Measurements from ENCODE around the gene SHISAL1. TPM values are rescaled to one million over a fixed set of nuclear protein-coding genes. Genes with fewer than 3 reads are reported as not detected.

The SHISAL1 gene
- total and polyA plus RNA-seq, 10 of the 15 experiments (the other 5 are each of a cell fraction or from before 2014, with no cell fraction given), result not detected

DNA sequence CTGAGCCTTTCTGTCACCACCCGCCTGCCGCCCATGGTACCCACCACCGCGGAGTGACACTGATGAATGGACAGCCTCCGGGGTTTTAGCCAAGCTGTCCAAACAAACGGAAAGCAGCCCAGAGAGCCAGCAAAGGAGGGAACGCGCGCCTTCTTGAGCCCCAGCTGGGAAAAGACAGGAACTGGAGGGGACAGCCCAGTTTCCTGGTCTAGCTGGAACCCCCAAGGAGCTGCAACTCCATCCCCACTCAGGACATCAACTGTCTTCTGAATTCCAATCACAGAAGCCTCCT lies 33.7 kb downstream of the SHISAL1 start (continued):
- TF ChIP-seq BMI1 (IDR thresholded peaks at IDR 0.05; ENCODE audit: borderline replicate concordance) (no peak), POU2F2 (IDR thresholded peaks at IDR 0.05; ENCODE audit: borderline replicate concordance, low read depth, low read length) (no peak), SMAD1 (IDR thresholded peaks at IDR 0.05; ENCODE audit: low read depth, partially characterized antibody) (no peak), EED (IDR thresholded peaks at IDR 0.05; ENCODE audit: low read depth) (no peak), SIX5 (IDR thresholded peaks at IDR 0.05; ENCODE audit: low read depth, low read length, severe bottlenecking) (no peak), MTA3 (IDR thresholded peaks at IDR 0.05; ENCODE audit: borderline replicate concordance, low read length) (no peak), ATF7 (IDR thresholded peaks at IDR 0.05; ENCODE audit: low read depth) (no peak), EP300 (IDR thresholded peaks at IDR 0.05; ENCODE audit: borderline replicate concordance in 1 of 2, control insufficient read depth in 1 of 2, low read depth in 2 of 2, low read length in 2 of 2) (no peak)
- TF ChIP-seq, protein P1, sequence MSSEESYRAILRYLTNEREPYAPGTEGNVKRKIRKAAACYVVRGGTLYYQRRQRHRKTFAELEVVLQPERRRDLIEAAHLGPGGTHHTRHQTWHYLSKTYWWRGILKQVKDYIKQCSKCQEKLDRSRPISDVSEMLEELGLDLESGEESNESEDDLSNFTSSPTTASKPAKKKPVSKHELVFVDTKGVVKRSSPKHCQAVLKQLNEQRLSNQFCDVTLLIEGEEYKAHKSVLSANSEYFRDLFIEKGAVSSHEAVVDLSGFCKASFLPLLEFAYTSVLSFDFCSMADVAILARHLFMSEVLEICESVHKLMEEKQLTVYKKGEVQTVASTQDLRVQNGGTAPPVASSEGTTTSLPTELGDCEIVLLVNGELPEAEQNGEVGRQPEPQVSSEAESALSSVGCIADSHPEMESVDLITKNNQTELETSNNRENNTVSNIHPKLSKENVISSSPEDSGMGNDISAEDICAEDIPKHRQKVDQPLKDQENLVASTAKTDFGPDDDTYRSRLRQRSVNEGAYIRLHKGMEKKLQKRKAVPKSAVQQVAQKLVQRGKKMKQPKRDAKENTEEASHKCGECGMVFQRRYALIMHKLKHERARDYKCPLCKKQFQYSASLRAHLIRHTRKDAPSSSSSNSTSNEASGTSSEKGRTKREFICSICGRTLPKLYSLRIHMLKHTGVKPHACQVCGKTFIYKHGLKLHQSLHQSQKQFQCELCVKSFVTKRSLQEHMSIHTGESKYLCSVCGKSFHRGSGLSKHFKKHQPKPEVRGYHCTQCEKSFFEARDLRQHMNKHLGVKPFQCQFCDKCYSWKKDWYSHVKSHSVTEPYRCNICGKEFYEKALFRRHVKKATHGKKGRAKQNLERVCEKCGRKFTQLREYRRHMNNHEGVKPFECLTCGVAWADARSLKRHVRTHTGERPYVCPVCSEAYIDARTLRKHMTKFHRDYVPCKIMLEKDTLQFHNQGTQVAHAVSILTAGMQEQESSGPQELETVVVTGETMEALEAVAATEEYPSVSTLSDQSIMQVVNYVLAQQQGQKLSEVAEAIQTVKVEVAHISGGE (CRISPR knock-in tag; IDR thresholded peaks at IDR 0.05), result no peak
- TF ChIP-seq, protein P2, sequence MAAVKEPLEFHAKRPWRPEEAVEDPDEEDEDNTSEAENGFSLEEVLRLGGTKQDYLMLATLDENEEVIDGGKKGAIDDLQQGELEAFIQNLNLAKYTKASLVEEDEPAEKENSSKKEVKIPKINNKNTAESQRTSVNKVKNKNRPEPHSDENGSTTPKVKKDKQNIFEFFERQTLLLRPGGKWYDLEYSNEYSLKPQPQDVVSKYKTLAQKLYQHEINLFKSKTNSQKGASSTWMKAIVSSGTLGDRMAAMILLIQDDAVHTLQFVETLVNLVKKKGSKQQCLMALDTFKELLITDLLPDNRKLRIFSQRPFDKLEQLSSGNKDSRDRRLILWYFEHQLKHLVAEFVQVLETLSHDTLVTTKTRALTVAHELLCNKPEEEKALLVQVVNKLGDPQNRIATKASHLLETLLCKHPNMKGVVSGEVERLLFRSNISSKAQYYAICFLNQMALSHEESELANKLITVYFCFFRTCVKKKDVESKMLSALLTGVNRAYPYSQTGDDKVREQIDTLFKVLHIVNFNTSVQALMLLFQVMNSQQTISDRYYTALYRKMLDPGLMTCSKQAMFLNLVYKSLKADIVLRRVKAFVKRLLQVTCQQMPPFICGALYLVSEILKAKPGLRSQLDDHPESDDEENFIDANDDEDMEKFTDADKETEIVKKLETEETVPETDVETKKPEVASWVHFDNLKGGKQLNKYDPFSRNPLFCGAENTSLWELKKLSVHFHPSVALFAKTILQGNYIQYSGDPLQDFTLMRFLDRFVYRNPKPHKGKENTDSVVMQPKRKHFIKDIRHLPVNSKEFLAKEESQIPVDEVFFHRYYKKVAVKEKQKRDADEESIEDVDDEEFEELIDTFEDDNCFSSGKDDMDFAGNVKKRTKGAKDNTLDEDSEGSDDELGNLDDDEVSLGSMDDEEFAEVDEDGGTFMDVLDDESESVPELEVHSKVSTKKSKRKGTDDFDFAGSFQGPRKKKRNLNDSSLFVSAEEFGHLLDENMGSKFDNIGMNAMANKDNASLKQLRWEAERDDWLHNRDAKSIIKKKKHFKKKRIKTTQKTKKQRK (IDR thresholded peaks at IDR 0.05; ENCODE audit: low read depth, low read length), result no peak
- TF ChIP-seq, protein P3, sequence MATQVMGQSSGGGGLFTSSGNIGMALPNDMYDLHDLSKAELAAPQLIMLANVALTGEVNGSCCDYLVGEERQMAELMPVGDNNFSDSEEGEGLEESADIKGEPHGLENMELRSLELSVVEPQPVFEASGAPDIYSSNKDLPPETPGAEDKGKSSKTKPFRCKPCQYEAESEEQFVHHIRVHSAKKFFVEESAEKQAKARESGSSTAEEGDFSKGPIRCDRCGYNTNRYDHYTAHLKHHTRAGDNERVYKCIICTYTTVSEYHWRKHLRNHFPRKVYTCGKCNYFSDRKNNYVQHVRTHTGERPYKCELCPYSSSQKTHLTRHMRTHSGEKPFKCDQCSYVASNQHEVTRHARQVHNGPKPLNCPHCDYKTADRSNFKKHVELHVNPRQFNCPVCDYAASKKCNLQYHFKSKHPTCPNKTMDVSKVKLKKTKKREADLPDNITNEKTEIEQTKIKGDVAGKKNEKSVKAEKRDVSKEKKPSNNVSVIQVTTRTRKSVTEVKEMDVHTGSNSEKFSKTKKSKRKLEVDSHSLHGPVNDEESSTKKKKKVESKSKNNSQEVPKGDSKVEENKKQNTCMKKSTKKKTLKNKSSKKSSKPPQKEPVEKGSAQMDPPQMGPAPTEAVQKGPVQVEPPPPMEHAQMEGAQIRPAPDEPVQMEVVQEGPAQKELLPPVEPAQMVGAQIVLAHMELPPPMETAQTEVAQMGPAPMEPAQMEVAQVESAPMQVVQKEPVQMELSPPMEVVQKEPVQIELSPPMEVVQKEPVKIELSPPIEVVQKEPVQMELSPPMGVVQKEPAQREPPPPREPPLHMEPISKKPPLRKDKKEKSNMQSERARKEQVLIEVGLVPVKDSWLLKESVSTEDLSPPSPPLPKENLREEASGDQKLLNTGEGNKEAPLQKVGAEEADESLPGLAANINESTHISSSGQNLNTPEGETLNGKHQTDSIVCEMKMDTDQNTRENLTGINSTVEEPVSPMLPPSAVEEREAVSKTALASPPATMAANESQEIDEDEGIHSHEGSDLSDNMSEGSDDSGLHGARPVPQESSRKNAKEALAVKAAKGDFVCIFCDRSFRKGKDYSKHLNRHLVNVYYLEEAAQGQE (IDR thresholded peaks at IDR 0.05; ENCODE audit: low read depth, low read length), result no peak

Data from GM12878 (cell line).